Vagina (tissue), 2 donors: ENCODE data around the gene GRID2IP. TPM values are rescaled to one million over a fixed set of nuclear protein-coding genes. Genes with fewer than 3 reads are reported as not detected.

Source experiments
- DNase-seq, 2 donors: peaks; one replicate each; pipeline ENCODE4 v3.0.0-alpha.2; 2017; ENCODE audit errors: extremely low spot score in 2 of 2
- H3K27ac ChIP-seq: fragments of 200-600 bp; sonication (generic); one replicate; pipeline ENCODE4 v1.5.1; 2019
- H3K27me3 ChIP-seq: fragments of 200-600 bp; sonication (generic); one replicate; pipeline ENCODE4 v1.5.1; 2019
- H3K36me3 ChIP-seq, 2 donors: fragments of 200-600 bp; sonication (generic); one replicate each; pipeline ENCODE4 v1.5.1; 2017 to 2019
- H3K4me1 ChIP-seq: fragments of 200-600 bp; sonication (generic); one replicate; pipeline ENCODE4 v1.5.1; 2019
- H3K4me3 ChIP-seq, 2 donors: fragments of 200-600 bp; sonication (generic); 1 replicate in 1 of 2; 2 replicates in 1 of 2; pipeline ENCODE4 v1.5.1; 2016 to 2019
- H3K9me3 ChIP-seq: fragments of 200-600 bp; sonication (generic); one replicate; pipeline ENCODE4 v1.5.1; 2019
- CTCF ChIP-seq, 3 experiments: fragments of 450-650 bp in 2 of 3; fragments of 200-600 bp in 1 of 3; sonication (generic) in 1 of 3; IDR thresholded peaks; one replicate each; pipeline ENCODE4 v1.5.1; 2017 to 2019; ENCODE audit warnings: antibody characterized with exemption in 3 of 3, mild to moderate bottlenecking in 2 of 3, moderate library complexity in 2 of 3
- POLR2A ChIP-seq, 2 donors: fragments of 450-650 bp; IDR thresholded peaks; one replicate each; pipeline ENCODE4 v1.6.1; 2017; ENCODE audit warnings: antibody characterized with exemption in 2 of 2, mild to moderate bottlenecking in 2 of 2, moderate library complexity in 2 of 2
- POLR2AphosphoS5 ChIP-seq, 2 donors: sonication (generic); formaldehyde crosslinking; IDR thresholded peaks; one replicate each; pipeline ENCODE4 v1.9.0; 2017; ENCODE audit warnings: antibody characterized with exemption in 2 of 2, mild to moderate bottlenecking in 2 of 2, low read depth in 1 of 2; ENCODE audit not compliant: insufficient read depth in 1 of 2
- intact Hi-C: fragments of 100-400 bp; cut with DNase I; formaldehyde crosslinking; loops from one replicate; pipeline ENCODE4 v1.15.1; 2023
- total RNA-seq: library from RNA; depleted of rRNA; stranded (reverse); fragments of >200 nt; gene quantifications from one replicate; pipeline ENCODE4 v1.2.3, GENCODE V29; 2016

GRID2IP gene
- total RNA-seq, 1 donor from 2014 or later: not detected

- Histone ChIP-seq H3K9me3 (no peaks in the 10 kb centered on the region), H3K4me1 (no peaks in the 10 kb centered on the region), H3K36me3 (no peaks in the 10 kb centered on the region), H3K27me3 (no peaks in the 10 kb centered on the region), H3K4me3 (no peak overlapping the region), H3K27ac (no peak overlapping the region)
- intact Hi-C loops: no loop called here
- no peak for DNase-seq
- TF ChIP-seq CTCF (IDR thresholded peaks at IDR 0.05) (no peak), POLR2AphosphoS5 (IDR thresholded peaks at IDR 0.05; ENCODE audit: insufficient read depth in 1 of 2, low read depth in 1 of 2) (no peak), POLR2A (IDR thresholded peaks at IDR 0.05) (no peak)
Measured at GRCh38 chr7:6496842-6497636, 54.2 kb downstream of the GRID2IP start.

- Histone ChIP-seq H3K4me1 (no peaks in the 10 kb centered on the region), H3K9me3 (no peaks in the 10 kb centered on the region), H3K27ac (no peak overlapping the region), H3K36me3 (no peaks in the 10 kb centered on the region), H3K4me3 (no peak overlapping the region), H3K27me3 (no peaks in the 10 kb centered on the region)
- intact Hi-C loops: no loop called here
- DNase-seq: no peak
- TF ChIP-seq CTCF (IDR thresholded peaks at IDR 0.05): no peak
- no peak for TF ChIP-seq POLR2AphosphoS5 (IDR thresholded peaks at IDR 0.05; ENCODE audit: insufficient read depth in 1 of 2, low read depth in 1 of 2)
- no peak for TF ChIP-seq POLR2A (IDR thresholded peaks at IDR 0.05)
Measured at GRCh38 chr7:6495597-6496262, 55.5 kb downstream of the GRID2IP start.

- Histone ChIP-seq H3K4me1 (no peaks in the 10 kb centered on the region), H3K36me3 (no peaks in the 10 kb centered on the region), H3K27ac (no peak overlapping the region), H3K4me3 (no peak overlapping the region), H3K9me3 (no peaks in the 10 kb centered on the region), H3K27me3 (no peaks in the 10 kb centered on the region)
- no peak for DNase-seq
- TF ChIP-seq POLR2AphosphoS5 (IDR thresholded peaks at IDR 0.05; ENCODE audit: insufficient read depth in 1 of 2, low read depth in 1 of 2): no peak
- TF ChIP-seq POLR2A (IDR thresholded peaks at IDR 0.05): no peak
- TF ChIP-seq CTCF (IDR thresholded peaks at IDR 0.05): no peak
- intact Hi-C loops: no loop called here
Measured at GRCh38 chr7:6494365-6494764, 56.9 kb downstream of the GRID2IP start.

- Histone ChIP-seq H3K36me3 (no peaks in the 10 kb centered on the region), H3K27ac (no peak overlapping the region), H3K9me3 (no peaks in the 10 kb centered on the region), H3K4me1 (no peaks in the 10 kb centered on the region), H3K27me3 (no peaks in the 10 kb centered on the region), H3K4me3 (no peak overlapping the region)
- DNase-seq: no peak
- intact Hi-C loops: no loop called here
- TF ChIP-seq POLR2A (IDR thresholded peaks at IDR 0.05): no peak
- TF ChIP-seq POLR2AphosphoS5 (IDR thresholded peaks at IDR 0.05; ENCODE audit: insufficient read depth in 1 of 2, low read depth in 1 of 2): no peak
- no peak for TF ChIP-seq CTCF (IDR thresholded peaks at IDR 0.05)
Measured at GRCh38 chr7:6491194-6491593, 60.1 kb downstream of the GRID2IP start.

GRCh38 chr7:6489612-6490011, 61.6 kb downstream of the GRID2IP start:
- TF ChIP-seq POLR2AphosphoS5 (IDR thresholded peaks at IDR 0.05; ENCODE audit: insufficient read depth in 1 of 2, low read depth in 1 of 2) (no peak), POLR2A (IDR thresholded peaks at IDR 0.05) (no peak), CTCF (IDR thresholded peaks at IDR 0.05) (no peak)
- Histone ChIP-seq H3K4me3 (no peak overlapping the region), H3K9me3 (no peaks in the 10 kb centered on the region), H3K27ac (no peak overlapping the region), H3K27me3 (no peaks in the 10 kb centered on the region), H3K36me3 (no peaks in the 10 kb centered on the region), H3K4me1 (peaks cover 2% of the 10 kb centered on the region)
- intact Hi-C loops: no loop called here
- no peak for DNase-seq
